ENCODE data around the gene SAMD4B. TPM values are rescaled to one million over a fixed set of nuclear protein-coding genes. Genes with fewer than 3 reads are reported as not detected.

The SAMD4B gene
- total and polyA plus RNA-seq, 9 of the 15 experiments (the other 6 are each of a cell fraction or from before 2014, with no cell fraction given), result 3.4 to 90.5 (median 38.0) TPM

- TF ChIP-seq ZNF707 (CRISPR knock-in tag; conservative IDR thresholded peaks at IDR 0.05) (no peak), NFIX (CRISPR knock-in tag; IDR thresholded peaks at IDR 0.05; ENCODE audit: low read depth) (no peak), MXI1 (IDR thresholded peaks at IDR 0.05; ENCODE audit: low read depth, low read length) (no peak), FIP1L1 (IDR thresholded peaks at IDR 0.05; ENCODE audit: low read depth, low read length, poor library complexity, severe bottlenecking) (no peak), ZNF668 (CRISPR knock-in tag; IDR thresholded peaks at IDR 0.05) (no peak), RAD51 (IDR thresholded peaks at IDR 0.05; ENCODE audit: borderline replicate concordance, low read depth) (no peak), CBX1 (IDR thresholded peaks at IDR 0.05; ENCODE audit: low read depth) (no peak), SREBF1 (IDR thresholded peaks at IDR 0.05; ENCODE audit: borderline replicate concordance, low read depth, low read length) (no peak), ATF4 (CRISPR knock-in tag; IDR thresholded peaks at IDR 0.05) (no peak), ZNF134 (CRISPR knock-in tag; conservative IDR thresholded peaks at IDR 0.05) (no peak), BRD9 (IDR thresholded peaks at IDR 0.05; ENCODE audit: low read depth, partially characterized antibody) (peak; percentile 71), MYBL2 (IDR thresholded peaks at IDR 0.05; ENCODE audit: low read depth) (no peak), MYBL2 (CRISPR knock-in tag; IDR thresholded peaks at IDR 0.05; ENCODE audit: borderline replicate concordance) (no peak), PHF8 (IDR thresholded peaks at IDR 0.05; ENCODE audit: borderline replicate concordance, low read length) (peak; percentile 52; the same call in 1 of the 2 replicates), SP2 (IDR thresholded peaks at IDR 0.05; ENCODE audit: extremely low read depth, low read depth, low read length, poor library complexity, severe bottlenecking) (peak; percentile 45), L3MBTL2 (IDR thresholded peaks at IDR 0.05) (peak; percentile 51; the same call in 1 of the 2 replicates), NCOA4 (IDR thresholded peaks at IDR 0.05; ENCODE audit: partially characterized antibody) (no peak), POLR2G (IDR thresholded peaks at IDR 0.05; ENCODE audit: low read depth, low read length) (0 out of 2 replicates have a peak, but pooled peaks have one; percentile 47), NFRKB (IDR thresholded peaks at IDR 0.05; ENCODE audit: low read depth) (peak; percentile 65), RNF219 (CRISPR knock-in tag; IDR thresholded peaks at IDR 0.05) (no peak), MTF1 (CRISPR knock-in tag; IDR thresholded peaks at IDR 0.05; ENCODE audit: borderline replicate concordance) (no peak), RCOR1 (IDR thresholded peaks at IDR 0.05; ENCODE audit: borderline replicate concordance in 1 of 2, low read depth in 2 of 2, low read length in 2 of 2) (peak in 1 of 2 experiments; percentile 28; a peak in 1 of 4 replicates), KDM5B (IDR thresholded peaks at IDR 0.05; ENCODE audit: insufficient replicate concordance, low read depth, low read length) (no peak)
- TF ChIP-seq, protein P1, sequence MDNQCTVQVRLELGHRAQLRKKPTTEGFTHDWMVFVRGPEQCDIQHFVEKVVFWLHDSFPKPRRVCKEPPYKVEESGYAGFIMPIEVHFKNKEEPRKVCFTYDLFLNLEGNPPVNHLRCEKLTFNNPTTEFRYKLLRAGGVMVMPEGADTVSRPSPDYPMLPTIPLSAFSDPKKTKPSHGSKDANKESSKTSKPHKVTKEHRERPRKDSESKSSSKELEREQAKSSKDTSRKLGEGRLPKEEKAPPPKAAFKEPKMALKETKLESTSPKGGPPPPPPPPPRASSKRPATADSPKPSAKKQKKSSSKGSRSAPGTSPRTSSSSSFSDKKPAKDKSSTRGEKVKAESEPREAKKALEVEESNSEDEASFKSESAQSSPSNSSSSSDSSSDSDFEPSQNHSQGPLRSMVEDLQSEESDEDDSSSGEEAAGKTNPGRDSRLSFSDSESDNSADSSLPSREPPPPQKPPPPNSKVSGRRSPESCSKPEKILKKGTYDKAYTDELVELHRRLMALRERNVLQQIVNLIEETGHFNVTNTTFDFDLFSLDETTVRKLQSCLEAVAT (IDR thresholded peaks at IDR 0.05), result 0 out of 4 replicates have a peak, but pooled peaks of 1 of the 2 experiments have one; percentile 60
Observed at GRCh38 chr19:39310558-39311311, 31.5 kb upstream of the SAMD4B start (continued).

All from K562 (cell line).